Mesodermal cell (in vitro differentiated cells): ENCODE measurements around the gene SLC25A23.

ENCODE experiments used
- H3K27ac ChIP-seq: 2 replicates; pipeline ENCODE4 v1.7.0; 2013; ENCODE audit warnings: mild to moderate bottlenecking, low read depth, low read length, moderate library complexity; ENCODE audit not compliant: severe bottlenecking
- H3K36me3 ChIP-seq: 2 replicates; pipeline ENCODE4 v1.7.1; 2013; ENCODE audit warnings: mild to moderate bottlenecking, low read length, moderate library complexity; ENCODE audit not compliant: control insufficient read depth, insufficient read depth
- H3K4me1 ChIP-seq: one replicate; pipeline ENCODE4 v1.7.1; 2013; ENCODE audit warnings: mild to moderate bottlenecking, low read length; ENCODE audit not compliant: insufficient read depth, control insufficient read depth, poor library complexity, severe bottlenecking
- H3K4me3 ChIP-seq: 2 replicates; pipeline ENCODE4 v1.7.0; 2013; ENCODE audit warnings: low read length, control low read depth, mild to moderate bottlenecking; ENCODE audit not compliant: insufficient read depth, poor library complexity, severe bottlenecking; ENCODE audit errors: extremely low read depth
- H3K9me3 ChIP-seq: 2 replicates; pipeline ENCODE4 v1.7.1; 2013; ENCODE audit warnings: mild to moderate bottlenecking, low read length, moderate library complexity; ENCODE audit not compliant: control insufficient read depth
- WGBS, 2 experiments: methylation state at CpG; one replicate each; pipeline ENCODE4 v1.1.5; 2013; ENCODE audit warnings: missing lambda C conversion rate in 2 of 2; ENCODE audit not compliant: insufficient coverage in 2 of 2; 5-methylcytosine and 5-hydroxymethylcytosine counted together

The SLC25A23 gene

GRCh38 chr19:6494438-6495036, 34.9 kb upstream of the SLC25A23 start:
- H3K36me3 ChIP-seq = no peaks in the 10 kb centered on the region
- WGBS, 2 experiments = 79 to 83% methylated on average over 7 to 8 of the region's 8 CpGs
- no peaks in the 10 kb centered on the region for H3K4me1 ChIP-seq
- H3K9me3 ChIP-seq = no peaks in the 10 kb centered on the region
- no peak overlapping the region for H3K4me3 ChIP-seq
- no peak overlapping the region for H3K27ac ChIP-seq

- Histone ChIP-seq H3K27ac (no peak overlapping the region), H3K36me3 (no peaks in the 10 kb centered on the region), H3K4me3 (no peak overlapping the region), H3K4me1 (no peaks in the 10 kb centered on the region), H3K9me3 (no peaks in the 10 kb centered on the region)
- 59 to 82% methylated on average over 3 to 4 of the region's 4 CpGs for WGBS, 2 experiments
Measured at GRCh38 chr19:6491802-6492592, 32.4 kb upstream of the SLC25A23 start.

- Histone ChIP-seq H3K27ac (no peak overlapping the region), H3K9me3 (no peaks in the 10 kb centered on the region), H3K36me3 (no peaks in the 10 kb centered on the region), H3K4me3 (no peak overlapping the region), H3K4me1 (no peaks in the 10 kb centered on the region)
- WGBS, 2 experiments = 83 to 89% methylated on average over 2 of the region's 2 CpGs
Measured at GRCh38 chr19:6490134-6490533, 30.5 kb upstream of the SLC25A23 start.

GRCh38 chr19:6489278-6490061, 29.9 kb upstream of the SLC25A23 start:
- Histone ChIP-seq H3K4me3 (no peak overlapping the region), H3K36me3 (no peaks in the 10 kb centered on the region), H3K4me1 (no peaks in the 10 kb centered on the region), H3K27ac (no peak overlapping the region), H3K9me3 (no peaks in the 10 kb centered on the region)
- 64 to 78% methylated on average over 5 of the region's 15 CpGs for WGBS, 2 experiments

- no peaks in the 10 kb centered on the region for H3K4me1 ChIP-seq
- WGBS, 2 experiments = 87 to 95% methylated on average over 5 to 6 of the region's 7 CpGs
Measured at GRCh38 chr19:6484831-6485230, 25.2 kb upstream of the SLC25A23 start.

GRCh38 chr19:6484230-6484629, 24.6 kb upstream of the SLC25A23 start:
- 89 to 93% methylated on average over 6 to 7 of the region's 8 CpGs for WGBS, 2 experiments
- no peaks in the 10 kb centered on the region for H3K9me3 ChIP-seq
- H3K4me1 ChIP-seq = no peaks in the 10 kb centered on the region
- no peak overlapping the region for H3K27ac ChIP-seq
- H3K36me3 ChIP-seq = no peaks in the 10 kb centered on the region
- no peak overlapping the region for H3K4me3 ChIP-seq

More at GRCh38 chr19:6484831-6485230, 25.2 kb upstream of the SLC25A23 start:
- H3K27ac ChIP-seq = no peak overlapping the region
- H3K4me3 ChIP-seq = no peak overlapping the region
- no peaks in the 10 kb centered on the region for H3K36me3 ChIP-seq
- H3K9me3 ChIP-seq = no peaks in the 10 kb centered on the region

GRCh38 chr19:6483235-6483634, 23.6 kb upstream of the SLC25A23 start:
- H3K27ac ChIP-seq = no peak overlapping the region
- no peaks in the 10 kb centered on the region for H3K9me3 ChIP-seq
- WGBS, 2 experiments = 83 to 100% methylated on average over 3 of the region's 3 CpGs
- no peaks in the 10 kb centered on the region for H3K4me1 ChIP-seq
- no peak overlapping the region for H3K4me3 ChIP-seq
- no peaks in the 10 kb centered on the region for H3K36me3 ChIP-seq

- Histone ChIP-seq H3K4me3 (no peak overlapping the region), H3K36me3 (no peaks in the 10 kb centered on the region), H3K4me1 (no peaks in the 10 kb centered on the region), H3K9me3 (no peaks in the 10 kb centered on the region), H3K27ac (no peak overlapping the region)
- WGBS, 2 experiments = 93 to 96% methylated on average over 8 of the region's 8 CpGs
Measured at GRCh38 chr19:6482343-6482686, 22.7 kb upstream of the SLC25A23 start.

- Histone ChIP-seq H3K9me3 (no peaks in the 10 kb centered on the region), H3K36me3 (no peaks in the 10 kb centered on the region), H3K27ac (no peak within 1 kb of the TSS), H3K4me3 (no peak within 1 kb of the TSS), H3K4me1 (no peaks in the 10 kb centered on the region)
- WGBS, 2 experiments = 56 to 62% methylated on average over 19 to 20 of the region's 24 CpGs
Measured at GRCh38 chr19:6481541-6482342, 22.1 kb upstream of the SLC25A23 start, which contains the start of gene DENND1C. Gene DENND1C (minus strand): TSS chr19:6481787. CDS start chr19:6481695, 92 bp downstream.

GRCh38 chr19:6480848-6481415, 21.3 kb upstream of the SLC25A23 start:
- Histone ChIP-seq H3K27ac (no peak overlapping the region), H3K4me3 (no peak overlapping the region), H3K36me3 (no peaks in the 10 kb centered on the region), H3K9me3 (no peaks in the 10 kb centered on the region), H3K4me1 (no peaks in the 10 kb centered on the region)
- 92 to 95% methylated on average over 7 to 8 of the region's 10 CpGs for WGBS, 2 experiments
